Brain microvascular endothelial cell (primary cell): ENCODE data around the gene ERBB4.

Source experiments
- DNase-seq: peaks from one replicate; pipeline ENCODE4 v3.0.0-alpha.2; 2020
- H3K27ac ChIP-seq: fragments of 250-450 bp; sonication (Bioruptor Pico); 2 replicates; pipeline ENCODE4 v1.5.1; 2020; ENCODE audit warnings: mild to moderate bottlenecking, moderate library complexity
- H3K27me3 ChIP-seq: fragments of 250-450 bp; sonication (Bioruptor Pico); replicated peaks from 2 replicates; pipeline ENCODE4 v1.5.1; 2020; ENCODE audit warnings: mild to moderate bottlenecking
- H3K36me3 ChIP-seq: fragments of 250-450 bp; sonication (Bioruptor Pico); replicated peaks from 2 replicates; pipeline ENCODE4 v1.5.1; 2020; ENCODE audit warnings: mild to moderate bottlenecking
- H3K4me3 ChIP-seq: 2 replicates; pipeline ENCODE4 v1.5.1; 2011; ENCODE audit warnings: low read depth, mild to moderate bottlenecking, control low read depth, low read length, moderate library complexity
- CTCF ChIP-seq: IDR thresholded peaks from 2 replicates; pipeline ENCODE4 v1.5.1; 2011; ENCODE audit warnings: low read depth, mild to moderate bottlenecking, moderate library complexity, low read length, control low read depth, inconsistent platforms; ENCODE audit errors: missing control alignments
- in situ Hi-C: cut with HindIII; loops from 2 replicates; pipeline ENCODE4 v1.10.0; 2017; ENCODE audit warnings: low sequenced_read_pairs, low pct_ligation_motif_present

ERBB4 gene

DNA sequence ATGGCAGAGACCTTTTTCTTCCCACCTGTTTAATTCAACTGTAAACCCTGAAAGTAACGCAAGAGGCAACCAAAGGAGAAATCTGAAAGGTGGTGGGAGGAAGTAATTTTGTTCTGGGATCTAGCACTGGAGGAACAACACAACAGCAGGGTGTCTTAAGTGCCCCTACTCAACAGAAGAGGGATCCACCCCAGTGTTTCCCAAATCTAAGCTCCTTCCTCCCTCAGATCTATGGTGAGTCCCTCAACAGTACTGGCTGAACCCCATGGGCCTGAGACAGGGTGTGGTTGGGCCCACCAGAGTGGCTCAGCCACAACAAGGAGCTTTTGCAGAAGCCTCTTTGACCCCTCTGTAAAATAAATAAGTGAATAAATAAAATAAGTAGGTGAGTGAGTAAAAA lies 790.3 kb downstream of the ERBB4 start:
- DNase-seq = no peak
- H3K27ac ChIP-seq = no peak overlapping the region
- H3K36me3 ChIP-seq = no peaks in the 10 kb centered on the region
- in situ Hi-C loops = no loop called here
- H3K27me3 ChIP-seq = no peaks in the 10 kb centered on the region
- no peak overlapping the region for H3K4me3 ChIP-seq
- no peak for TF ChIP-seq CTCF

DNA sequence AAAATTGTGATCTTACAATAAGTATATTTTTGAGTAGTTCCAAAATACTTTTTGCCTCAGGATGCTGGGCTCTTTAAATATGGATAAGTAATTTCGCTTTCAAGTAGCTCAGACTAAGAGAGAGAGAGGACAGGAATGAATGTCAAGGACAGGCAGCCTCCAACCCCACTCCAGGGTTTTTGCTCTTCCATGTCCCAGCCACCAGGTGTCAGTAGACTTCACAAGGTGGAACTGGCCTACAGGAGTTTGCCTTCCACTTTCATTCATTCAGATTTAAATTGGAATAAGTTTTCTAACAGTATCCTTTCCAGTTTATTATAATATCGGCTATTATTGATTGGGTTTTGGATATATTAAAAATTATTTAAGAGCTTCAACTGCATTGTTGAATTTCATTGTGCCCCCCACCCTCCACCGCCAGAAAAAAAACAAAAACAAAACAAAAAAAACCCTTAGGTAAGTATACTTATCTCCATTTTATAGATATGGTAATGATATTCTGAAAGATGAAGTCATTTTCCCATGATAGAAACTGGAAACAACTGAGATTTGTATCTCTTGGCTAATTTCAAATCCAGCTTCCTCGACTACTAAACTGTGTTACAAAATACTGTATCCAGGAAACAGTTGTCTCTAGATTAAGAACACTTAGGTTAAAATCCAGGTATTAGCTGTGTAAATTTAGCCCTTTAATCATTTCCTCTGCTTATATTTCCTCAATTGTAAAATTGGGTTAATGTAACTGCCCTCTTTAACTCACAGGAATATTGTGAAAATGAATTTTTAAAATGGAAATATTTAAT lies 793.1 kb downstream of the ERBB4 start:
- TF ChIP-seq CTCF = peak; percentile 97
- in situ Hi-C loops = no loop called here
- no peaks in the 10 kb centered on the region for H3K36me3 ChIP-seq
- no peak overlapping the region for H3K4me3 ChIP-seq
- no peaks in the 10 kb centered on the region for H3K27me3 ChIP-seq
- DNase-seq = peak; percentile 65
- H3K27ac ChIP-seq = no peak overlapping the region

- Histone ChIP-seq H3K27me3 (no peaks in the 10 kb centered on the region), H3K27ac (no peak overlapping the region), H3K36me3 (no peaks in the 10 kb centered on the region), H3K4me3 (no peak overlapping the region)
- in situ Hi-C loops = no loop called here
- no peak for DNase-seq
- no peak for TF ChIP-seq CTCF
Measured at GRCh38 chr2:211744379-211744778, 794.2 kb downstream of the ERBB4 start.

- Histone ChIP-seq H3K4me3 (no peak overlapping the region), H3K27ac (no peak overlapping the region), H3K27me3 (no peaks in the 10 kb centered on the region), H3K36me3 (no peaks in the 10 kb centered on the region)
- DNase-seq = no peak
- in situ Hi-C loops = no loop called here
- TF ChIP-seq CTCF = no peak
Measured at GRCh38 chr2:211741966-211742365, 796.6 kb downstream of the ERBB4 start.

GRCh38 chr2:211737282-211737681 lies 801.3 kb downstream of the ERBB4 start:
- in situ Hi-C loops = no loop called here

More at GRCh38 chr2:211737282-211737681, 801.3 kb downstream of the ERBB4 start:
- Histone ChIP-seq H3K27me3 (no peaks in the 10 kb centered on the region), H3K4me3 (no peak overlapping the region), H3K36me3 (no peaks in the 10 kb centered on the region), H3K27ac (no peak overlapping the region)
- peak; percentile 2 for DNase-seq
- no peak for TF ChIP-seq CTCF
